H9 (cell line): ENCODE data around the gene CDH9. TPM values are rescaled to one million over a fixed set of nuclear protein-coding genes. Genes with fewer than 3 reads are reported as not detected.

ENCODE experiments used
- DNase-seq: peaks from one replicate; pipeline ENCODE4 v3.0.0-alpha.2; 2017
- H2AFZ ChIP-seq: one replicate; pipeline ENCODE4 v1.6.1; 2013; ENCODE audit warnings: mild to moderate bottlenecking, low read length, control low read depth, moderate library complexity
- H2AK5ac ChIP-seq: 2 replicates; pipeline ENCODE4 v1.6.1; 2013; ENCODE audit warnings: low read length, control low read depth, mixed read lengths; ENCODE audit not compliant: insufficient read length
- H2BK120ac ChIP-seq: one replicate; pipeline ENCODE4 v1.6.1; 2013; ENCODE audit warnings: low read depth, mild to moderate bottlenecking, low read length, control low read depth, inconsistent platforms; ENCODE audit not compliant: poor library complexity, severe bottlenecking
- H2BK12ac ChIP-seq: 2 replicates; pipeline ENCODE4 v1.6.1; 2013; ENCODE audit warnings: low read length, control low read depth, mixed read lengths, low read depth; ENCODE audit not compliant: insufficient read length
- H2BK15ac ChIP-seq: 2 replicates; pipeline ENCODE4 v1.6.1; 2013; ENCODE audit warnings: low read depth, low read length, control low read depth
- H2BK20ac ChIP-seq: one replicate; pipeline ENCODE4 v1.6.1; 2013; ENCODE audit warnings: low read depth, mild to moderate bottlenecking, low read length, control low read depth, inconsistent platforms; ENCODE audit not compliant: poor library complexity, severe bottlenecking
- H2BK5ac ChIP-seq: 2 replicates; pipeline ENCODE4 v1.6.1; 2013; ENCODE audit warnings: low read length, control low read depth, mixed read lengths; ENCODE audit not compliant: insufficient read length
- H3K14ac ChIP-seq: 2 replicates; pipeline ENCODE4 v1.6.1; 2013; ENCODE audit warnings: low read length, control low read depth; ENCODE audit not compliant: insufficient read depth
- H3K18ac ChIP-seq: 2 replicates; pipeline ENCODE4 v1.6.1; 2013; ENCODE audit warnings: low read depth, mild to moderate bottlenecking, mixed read lengths, low read length, control low read depth; ENCODE audit not compliant: insufficient read length
- H3K23ac ChIP-seq: 2 replicates; pipeline ENCODE4 v1.6.1; 2013; ENCODE audit warnings: low read length, control low read depth, mixed read lengths, low read depth; ENCODE audit not compliant: insufficient read length
- H3K23me2 ChIP-seq: 2 replicates; pipeline ENCODE4 v1.6.1; 2013; ENCODE audit warnings: low read depth, mild to moderate bottlenecking, mixed read lengths, low read length, control low read depth; ENCODE audit not compliant: insufficient read length, poor library complexity, severe bottlenecking
- H3K27ac ChIP-seq: 2 replicates; pipeline ENCODE4 v1.5.1; 2013; ENCODE audit warnings: low read length, control low read depth, mixed read lengths, low read depth; ENCODE audit not compliant: insufficient read length
- H3K27me3 ChIP-seq: 2 replicates; pipeline ENCODE4 v1.6.1; 2013; ENCODE audit warnings: low read length, control low read depth, inconsistent platforms; ENCODE audit not compliant: insufficient read depth
- H3K4ac ChIP-seq: 2 replicates; pipeline ENCODE4 v1.6.1; 2013; ENCODE audit warnings: low read depth, mild to moderate bottlenecking, control low read depth, inconsistent platforms, low read length, moderate library complexity
- H3K4me1 ChIP-seq: 2 replicates; pipeline ENCODE4 v1.6.1; 2013; ENCODE audit warnings: low read length, control low read depth, inconsistent platforms; ENCODE audit not compliant: insufficient read depth
- H3K4me2 ChIP-seq: 2 replicates; pipeline ENCODE4 v1.6.1; 2013; ENCODE audit warnings: low read length, control low read depth, mixed read lengths; ENCODE audit not compliant: insufficient read length, insufficient read depth
- H3K56ac ChIP-seq: 2 replicates; pipeline ENCODE4 v1.6.1; 2013; ENCODE audit warnings: low read depth, mild to moderate bottlenecking, mixed read lengths, low read length, control low read depth; ENCODE audit not compliant: insufficient read length
- H3K79me1 ChIP-seq: 2 replicates; pipeline ENCODE4 v1.6.1; 2013; ENCODE audit warnings: low read depth, mild to moderate bottlenecking, moderate library complexity, low read length, control low read depth, inconsistent platforms; ENCODE audit not compliant: insufficient read depth, poor library complexity, severe bottlenecking
- H3K79me2 ChIP-seq: 2 replicates; pipeline ENCODE4 v1.6.1; 2013; ENCODE audit warnings: low read length, control low read depth, inconsistent platforms; ENCODE audit not compliant: insufficient read depth
- H3K9ac ChIP-seq: 2 replicates; pipeline ENCODE4 v1.6.1; 2013; ENCODE audit warnings: low read length, control low read depth, mixed read lengths; ENCODE audit not compliant: insufficient read length; ENCODE audit errors: extremely low read depth
- H3K9me3 ChIP-seq: one replicate; pipeline ENCODE4 v1.6.1; 2013; ENCODE audit warnings: low read depth, low read length, inconsistent platforms; ENCODE audit not compliant: control insufficient read depth
- H3T11ph ChIP-seq: one replicate; pipeline ENCODE4 v1.6.1; 2013; ENCODE audit warnings: mild to moderate bottlenecking, low read length, control low read depth, inconsistent platforms
- H4K20me1 ChIP-seq: one replicate; pipeline ENCODE4 v1.6.1; 2013; ENCODE audit not compliant: control insufficient read depth, insufficient read length, insufficient read depth
- H4K5ac ChIP-seq: 2 replicates; pipeline ENCODE4 v1.6.1; 2013; ENCODE audit warnings: low read depth, mild to moderate bottlenecking, mixed read lengths, low read length, control low read depth; ENCODE audit not compliant: insufficient read length
- H4K8ac ChIP-seq: replicated peaks from 2 replicates; pipeline ENCODE4 v1.6.1; 2013; ENCODE audit warnings: low read length, control low read depth, mixed read lengths, low read depth; ENCODE audit not compliant: insufficient read length
- H4K91ac ChIP-seq: 2 replicates; pipeline ENCODE4 v1.6.1; 2013; ENCODE audit warnings: low read depth, mild to moderate bottlenecking, moderate library complexity, mixed read lengths, low read length, control low read depth; ENCODE audit not compliant: insufficient read length
- H3K27ac Mint-ChIP-seq, 3 experiments: 2 replicates in 2 of 3; 3 replicates in 1 of 3; pipeline ENCODE4 v1.8.0; 2020 to 2021; ENCODE audit warnings: mixed read lengths in 3 of 3, mild to moderate bottlenecking in 1 of 3, moderate library complexity in 1 of 3
- H3K27me3 Mint-ChIP-seq: 2 replicates; pipeline ENCODE4 v1.8.0; 2021; ENCODE audit warnings: low read depth, mild to moderate bottlenecking, moderate library complexity, mixed read lengths
- H3K36me3 Mint-ChIP-seq, 3 experiments: 2 replicates in 2 of 3; 3 replicates in 1 of 3; pipeline ENCODE4 v1.8.0; 2020 to 2021; ENCODE audit warnings: low read depth in 3 of 3, mixed read lengths in 3 of 3; ENCODE audit not compliant: insufficient read depth in 1 of 3
- H3K4me1 Mint-ChIP-seq, 2 experiments: 2 replicates each; pipeline ENCODE4 v1.8.0; 2020; ENCODE audit warnings: mixed read lengths in 2 of 2
- H3K4me3 Mint-ChIP-seq, 2 experiments: 2 replicates in 1 of 2; 3 replicates in 1 of 2; pipeline ENCODE4 v1.8.0; 2020 to 2021; ENCODE audit warnings: mild to moderate bottlenecking in 2 of 2, mixed read lengths in 2 of 2, moderate library complexity in 1 of 2
- H3K9me3 Mint-ChIP-seq, 2 experiments: 2 replicates in 1 of 2; 3 replicates in 1 of 2; pipeline ENCODE4 v1.8.0; 2020; ENCODE audit warnings: mild to moderate bottlenecking in 2 of 2, mixed read lengths in 2 of 2, moderate library complexity in 1 of 2
- WGBS: extraction: QIAGEN DNeasy Blood & Tissue Kit; methylation state at CpG from one replicate; pipeline ENCODE4 v1.1.7; 2013; ENCODE audit warnings: missing lambda C conversion rate, low lambda C conversion rate, mixed read lengths; ENCODE audit not compliant: insufficient read length; ENCODE audit errors: extremely low coverage; 5-methylcytosine and 5-hydroxymethylcytosine counted together
- total RNA-seq: library from RNA; stranded (reverse); gene quantifications from 2 replicates; pipeline ENCODE4 v1.2.1, GENCODE V29; 2021
- TF ChIP-seq, protein P1 (sequence below): fragments of 200-600 bp; sonication (generic); conservative IDR thresholded peaks from 3 replicates; pipeline ENCODE4 v1.8.0; 2021; ENCODE audit warnings: antibody characterized with exemption, mild to moderate bottlenecking

The CDH9 gene
- total RNA-seq, 1 experiment from 2014 or later, result 0.61 TPM

- Histone ChIP-seq H3K27ac (no peak overlapping the region), H3K4ac (no peak overlapping the region), H3K56ac (no peak overlapping the region), H3K4me1 (no peaks in the 10 kb centered on the region), H2AK5ac (no peak overlapping the region), H2BK12ac (no peak overlapping the region), H2AFZ (no peak overlapping the region), H3K4me2 (no peak overlapping the region), H3K9ac (no peak overlapping the region), H2BK120ac (no peak overlapping the region), H4K5ac (no peak overlapping the region), H3K79me1 (no peaks in the 10 kb centered on the region), H2BK5ac (no peak overlapping the region), H2BK20ac (no peak overlapping the region), H4K8ac (no peak overlapping the region), H3K14ac (no peak overlapping the region), H3K79me2 (no peaks in the 10 kb centered on the region), H3T11ph (no peak overlapping the region), H4K20me1 (no peaks in the 10 kb centered on the region), H3K9me3 (no peaks in the 10 kb centered on the region), H3K27me3 (no peaks in the 10 kb centered on the region), H3K23ac (no peak overlapping the region), H4K91ac (no peak overlapping the region), H3K18ac (no peak overlapping the region), H3K23me2 (no peaks in the 10 kb centered on the region), H2BK15ac (no peak overlapping the region)
- Mint-ChIP-seq H3K36me3 (no peaks in the 10 kb centered on the region; a peak in 1 of 7 replicates), H3K27ac (no peak overlapping the region), H3K27me3 (no peaks in the 10 kb centered on the region), H3K4me3 (no peak overlapping the region), H3K9me3 (no peaks in the 10 kb centered on the region), H3K4me1 (no peaks in the 10 kb centered on the region)
- DNase-seq, result no peak
- TF ChIP-seq, protein P1, sequence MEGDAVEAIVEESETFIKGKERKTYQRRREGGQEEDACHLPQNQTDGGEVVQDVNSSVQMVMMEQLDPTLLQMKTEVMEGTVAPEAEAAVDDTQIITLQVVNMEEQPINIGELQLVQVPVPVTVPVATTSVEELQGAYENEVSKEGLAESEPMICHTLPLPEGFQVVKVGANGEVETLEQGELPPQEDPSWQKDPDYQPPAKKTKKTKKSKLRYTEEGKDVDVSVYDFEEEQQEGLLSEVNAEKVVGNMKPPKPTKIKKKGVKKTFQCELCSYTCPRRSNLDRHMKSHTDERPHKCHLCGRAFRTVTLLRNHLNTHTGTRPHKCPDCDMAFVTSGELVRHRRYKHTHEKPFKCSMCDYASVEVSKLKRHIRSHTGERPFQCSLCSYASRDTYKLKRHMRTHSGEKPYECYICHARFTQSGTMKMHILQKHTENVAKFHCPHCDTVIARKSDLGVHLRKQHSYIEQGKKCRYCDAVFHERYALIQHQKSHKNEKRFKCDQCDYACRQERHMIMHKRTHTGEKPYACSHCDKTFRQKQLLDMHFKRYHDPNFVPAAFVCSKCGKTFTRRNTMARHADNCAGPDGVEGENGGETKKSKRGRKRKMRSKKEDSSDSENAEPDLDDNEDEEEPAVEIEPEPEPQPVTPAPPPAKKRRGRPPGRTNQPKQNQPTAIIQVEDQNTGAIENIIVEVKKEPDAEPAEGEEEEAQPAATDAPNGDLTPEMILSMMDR, result no peak
- no CpG with 5 or more reads among the region's 2 CpGs for WGBS
Observed at GRCh38 chr5:26884481-26884880, 153.9 kb downstream of the CDH9 start.
